Stomach (tissue), 9 donors: Measurements from ENCODE around the gene CCDC3. TPM values are rescaled to one million over a fixed set of nuclear protein-coding genes. Genes with fewer than 3 reads are reported as not detected.
"Not testable (repeated sequence)": the region's sequence is repeated elsewhere in the genome, so short reads cannot be mapped to it uniquely, and the experiment has no call there.

Experiments
- DNase-seq, 2 donors: peaks; one replicate each; pipeline versions ENCODE4 v3.0.0 to v3.0.0-alpha.2; 2013 to 2019
- H3K27ac ChIP-seq, 5 donors: fragments of 200-600 bp in 4 of 5; sonication (generic) in 4 of 5; one replicate each; pipeline ENCODE4 v1.5.1; 2013 to 2019; ENCODE audit warnings: mild to moderate bottlenecking in 1 of 5, moderate library complexity in 1 of 5
- H3K27me3 ChIP-seq, 3 donors: fragments of 200-600 bp; sonication (generic); one replicate each; pipeline ENCODE4 v1.5.1; 2017 to 2019; ENCODE audit warnings: mixed run types in 1 of 3
- H3K36me3 ChIP-seq, 4 donors: fragments of 200-600 bp; sonication (generic); 1 replicate in 3 of 4; 2 replicates in 1 of 4; pipeline ENCODE4 v1.5.1; 2016 to 2019
- H3K4me1 ChIP-seq, 4 donors: fragments of 200-600 bp; sonication (generic); one replicate each; pipeline ENCODE4 v1.5.1; 2016 to 2019
- H3K4me3 ChIP-seq, 4 donors: fragments of 200-600 bp; sonication (generic) in 3 of 4; one replicate each; pipeline ENCODE4 v1.5.1; 2016 to 2019; ENCODE audit warnings: mild to moderate bottlenecking in 1 of 4
- H3K9me3 ChIP-seq, 4 donors: fragments of 200-600 bp; sonication (generic); one replicate each; pipeline ENCODE4 v1.5.1; 2016 to 2019
- EP300 ChIP-seq: sonication (generic); formaldehyde crosslinking; IDR thresholded peaks from one replicate; pipeline ENCODE4 v1.6.1; 2017; ENCODE audit warnings: antibody characterized with exemption
- POLR2A ChIP-seq, 4 donors: fragments of 450-650 bp; IDR thresholded peaks; one replicate each; pipeline ENCODE4 v1.6.1; 2016; ENCODE audit warnings: antibody characterized with exemption in 4 of 4, control low read depth in 2 of 4, mild to moderate bottlenecking in 1 of 4, moderate library complexity in 1 of 4
- POLR2AphosphoS5 ChIP-seq, 3 donors: sonication (generic); formaldehyde crosslinking; IDR thresholded peaks; one replicate each; pipeline ENCODE4 v1.6.1; 2016; ENCODE audit warnings: antibody characterized with exemption in 3 of 3
- WGBS, 5 donors: extraction: QIAGEN DNeasy Blood & Tissue Kit in 3 of 5; methylation state at CpG; one replicate each; pipeline versions ENCODE4 v1.1.5 to v1.1.7; 2013 to 2018; 5-methylcytosine and 5-hydroxymethylcytosine counted together
- intact Hi-C: fragments of 100-400 bp; cut with DNase I; formaldehyde crosslinking; loops from one replicate; pipeline ENCODE4 v1.15.1; 2023; ENCODE audit warnings: low total_unique reads
- polyA plus RNA-seq, 3 donors: library from polyadenylated mRNA; stranded (reverse); fragments of 200-250 nt; gene quantifications; one replicate each; pipeline ENCODE4 v1.2.3, GENCODE V29; 2013
- total RNA-seq, 5 donors: library from RNA; depleted of rRNA; stranded (reverse); fragments of >200 nt; gene quantifications; one replicate each; pipeline versions ENCODE4 v1.1.0 to v1.2.3, GENCODE V29; 2014 to 2016
- TF ChIP-seq, protein P1 (sequence below), 7 experiments: fragments of 450-650 bp in 4 of 7; fragments of 200-600 bp in 3 of 7; sonication (generic) in 3 of 7; IDR thresholded peaks; one replicate each; pipeline ENCODE4 v1.5.1; 2016 to 2019; ENCODE audit warnings: antibody characterized with exemption in 7 of 7, control low read depth in 2 of 7, mild to moderate bottlenecking in 1 of 7
- donor health status: healthy with polysubstance abuse.
- donor health status: Bipolar disorder and iron deficiency.
- donor health status: healthy.

Gene CCDC3
- total and polyA plus RNA-seq, 8 donors = 1.8 to 11.0 (median 4.8) TPM; not detected in 1

- WGBS, 5 donors = 87 to 94% (median 91%) methylated on average over 6 of the region's 6 CpGs
- Histone ChIP-seq H3K9me3 (no peaks in the 10 kb centered on the region), H3K27ac (no peak overlapping the region), H3K36me3 (no peaks in the 10 kb centered on the region), H3K4me3 (no peak overlapping the region), H3K27me3 (peaks cover 0 to 35% (median 0%) of the 10 kb centered on the region in 3 donors), H3K4me1 (peaks cover 0 to 18% (median 13%) of the 10 kb centered on the region in 4 donors)
- DNase-seq = no peak
- no peak for TF ChIP-seq EP300
- no peak for TF ChIP-seq POLR2AphosphoS5 (IDR thresholded peaks at IDR 0.05)
- intact Hi-C loops = no loop called here
These were observed 127.0 kb downstream of the CCDC3 start for GRCh38 chr10:12874501-12874900.

GRCh38 chr10:12873172-12873571 is 128.3 kb downstream of the CCDC3 start:
- no peak for TF ChIP-seq POLR2AphosphoS5 (IDR thresholded peaks at IDR 0.05)
- TF ChIP-seq POLR2A (IDR thresholded peaks at IDR 0.05) = no peak
- TF ChIP-seq, protein P1, sequence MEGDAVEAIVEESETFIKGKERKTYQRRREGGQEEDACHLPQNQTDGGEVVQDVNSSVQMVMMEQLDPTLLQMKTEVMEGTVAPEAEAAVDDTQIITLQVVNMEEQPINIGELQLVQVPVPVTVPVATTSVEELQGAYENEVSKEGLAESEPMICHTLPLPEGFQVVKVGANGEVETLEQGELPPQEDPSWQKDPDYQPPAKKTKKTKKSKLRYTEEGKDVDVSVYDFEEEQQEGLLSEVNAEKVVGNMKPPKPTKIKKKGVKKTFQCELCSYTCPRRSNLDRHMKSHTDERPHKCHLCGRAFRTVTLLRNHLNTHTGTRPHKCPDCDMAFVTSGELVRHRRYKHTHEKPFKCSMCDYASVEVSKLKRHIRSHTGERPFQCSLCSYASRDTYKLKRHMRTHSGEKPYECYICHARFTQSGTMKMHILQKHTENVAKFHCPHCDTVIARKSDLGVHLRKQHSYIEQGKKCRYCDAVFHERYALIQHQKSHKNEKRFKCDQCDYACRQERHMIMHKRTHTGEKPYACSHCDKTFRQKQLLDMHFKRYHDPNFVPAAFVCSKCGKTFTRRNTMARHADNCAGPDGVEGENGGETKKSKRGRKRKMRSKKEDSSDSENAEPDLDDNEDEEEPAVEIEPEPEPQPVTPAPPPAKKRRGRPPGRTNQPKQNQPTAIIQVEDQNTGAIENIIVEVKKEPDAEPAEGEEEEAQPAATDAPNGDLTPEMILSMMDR (IDR thresholded peaks at IDR 0.05) = no peak
- TF ChIP-seq EP300 = no peak
- Histone ChIP-seq H3K27me3 (peaks cover 0 to 37% (median 0%) of the 10 kb centered on the region in 3 donors), H3K36me3 (no peaks in the 10 kb centered on the region), H3K4me3 (no peak overlapping the region), H3K27ac (no peak overlapping the region), H3K9me3 (no peaks in the 10 kb centered on the region), H3K4me1 (peaks cover 0 to 22% (median 13%) of the 10 kb centered on the region in 4 donors)
- intact Hi-C loops = no loop called here
- 37 to 50% (median 43%) methylated on average over 7 to 8 of the region's 8 CpGs for WGBS, 5 donors
- DNase-seq = no peak

GRCh38 chr10:12872577-12872976 is 128.9 kb downstream of the CCDC3 start:
- intact Hi-C loops = no loop called here
- whole genome bisulfite sequencing, 5 donors = 71 to 85% (median 74%) methylated on average over 9 of the region's 9 CpGs
- H3K4me1 ChIP-seq = peaks cover 0 to 27% (median 13%) of the 10 kb centered on the region in 4 donors
- peaks cover 0 to 34% (median 0%) of the 10 kb centered on the region in 3 donors for H3K27me3 ChIP-seq
- no peak for DNase-seq
- H3K4me3 ChIP-seq = no peak overlapping the region
- no peak overlapping the region for H3K27ac ChIP-seq
- H3K36me3 ChIP-seq = no peaks in the 10 kb centered on the region
- H3K9me3 ChIP-seq = no peaks in the 10 kb centered on the region
- no peak for TF ChIP-seq POLR2AphosphoS5 (IDR thresholded peaks at IDR 0.05)
- no peak for TF ChIP-seq EP300
- TF ChIP-seq, protein P1 (IDR thresholded peaks at IDR 0.05) = no peak
- TF ChIP-seq POLR2A (IDR thresholded peaks at IDR 0.05) = no peak

DNA sequence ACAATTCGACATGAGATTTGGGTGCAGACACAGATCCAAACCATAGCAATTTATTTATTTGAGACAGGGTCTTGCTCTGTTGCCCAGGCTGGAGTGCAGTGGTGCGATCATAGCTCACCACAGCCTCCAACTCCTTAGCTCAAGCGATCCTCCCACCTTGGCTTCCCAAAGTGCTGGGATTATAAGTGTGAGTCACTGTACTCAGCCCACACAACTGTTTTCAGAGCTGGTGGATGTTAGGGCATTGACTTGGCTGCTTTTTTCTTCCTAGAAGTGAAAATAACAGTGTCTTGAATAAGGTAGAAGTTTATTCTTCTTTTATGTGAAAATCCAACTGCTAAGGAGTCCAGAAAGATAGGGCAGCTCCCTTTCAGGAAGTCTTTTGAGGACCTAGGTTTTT is 132.1 kb downstream of the CCDC3 start:
- no peak overlapping the region for H3K27ac ChIP-seq
- H3K4me3 ChIP-seq = no peak overlapping the region
- no peaks in the 10 kb centered on the region for H3K36me3 ChIP-seq
- H3K4me1 ChIP-seq = peaks cover 0 to 13% (median 0%) of the 10 kb centered on the region in 4 donors
- no peak for DNase-seq
- 74 to 92% (median 85%) methylated on average over 3 of the region's 3 CpGs for WGBS, 5 donors
- no peaks in the 10 kb centered on the region for H3K9me3 ChIP-seq
- peaks cover 0 to 35% (median 0%) of the 10 kb centered on the region in 3 donors for H3K27me3 ChIP-seq
- intact Hi-C loops = no loop called here
- no peak for TF ChIP-seq POLR2A (IDR thresholded peaks at IDR 0.05)
- no peak for TF ChIP-seq EP300
- TF ChIP-seq, protein P1 (IDR thresholded peaks at IDR 0.05) = no peak
- no peak for TF ChIP-seq POLR2AphosphoS5 (IDR thresholded peaks at IDR 0.05)

DNA sequence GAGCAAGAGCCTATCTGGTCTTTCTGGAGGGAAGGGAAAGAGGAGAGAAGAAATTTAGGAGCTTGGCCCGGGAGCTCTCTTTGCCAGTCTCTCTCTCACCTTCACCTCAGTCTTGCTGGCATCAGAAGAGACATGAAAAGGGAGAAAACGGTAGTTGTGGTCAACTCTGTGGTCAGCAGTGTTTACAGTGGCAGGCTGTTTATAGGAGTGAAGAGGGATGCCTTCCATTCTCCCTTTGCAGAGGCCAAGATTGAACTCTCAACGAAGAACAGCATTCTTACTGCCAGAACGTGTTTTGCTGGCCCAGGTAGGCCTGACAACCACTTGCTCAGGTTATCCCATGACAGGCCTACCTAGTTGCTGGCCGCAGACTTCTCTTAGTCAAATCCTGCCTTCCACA is 133.3 kb downstream of the CCDC3 start:
- no peaks in the 10 kb centered on the region for H3K36me3 ChIP-seq
- no peaks in the 10 kb centered on the region for H3K9me3 ChIP-seq
- H3K27ac ChIP-seq = no peak overlapping the region
- H3K27me3 ChIP-seq = peaks cover 0 to 35% (median 0%) of the 10 kb centered on the region in 3 donors
- no peak overlapping the region for H3K4me3 ChIP-seq
- TF ChIP-seq EP300 (no peak), POLR2A (IDR thresholded peaks at IDR 0.05) (no peak), POLR2AphosphoS5 (IDR thresholded peaks at IDR 0.05) (no peak)
- TF ChIP-seq, protein P1 (IDR thresholded peaks at IDR 0.05) = no peak
- DNase-seq = no peak
- intact Hi-C loops = no loop called here
- H3K4me1 ChIP-seq = peaks cover 0 to 11% (median 0%) of the 10 kb centered on the region in 4 donors
- 31 to 55% (median 35%) methylated on average over 5 of the region's 5 CpGs for WGBS, 5 donors

- H3K4me3 ChIP-seq, H3K36me3 ChIP-seq, H3K27ac ChIP-seq, intact Hi-C loops, DNase-seq, H3K4me1 ChIP-seq, H3K9me3 ChIP-seq: not testable (repeated sequence)
- 87 to 92% (median 89%) methylated on average over 6 of the region's 6 CpGs for WGBS, 5 donors
- H3K27me3 ChIP-seq = peaks cover 0 to 15% (median 0%) of the 10 kb centered on the region in 3 donors
These were observed 136.0 kb downstream of the CCDC3 start for GRCh38 chr10:12865515-12865914.
